GM13977 (cell line): Measurements from ENCODE around the gene NSL1.

Experiments
- DNase-seq: peaks from one replicate; pipeline ENCODE4 v3.0.0; 2012; ENCODE audit warnings: low spot score
- CTCF ChIP-seq: IDR thresholded peaks from 2 replicates; pipeline ENCODE4 v1.5.1; 2012; ENCODE audit warnings: mild to moderate bottlenecking, control low read depth; ENCODE audit not compliant: insufficient read depth; ENCODE audit errors: extremely low read depth, missing control alignments
- in situ Hi-C: fragments of 300-500 bp; cut with MboI; formaldehyde crosslinking; loops from one replicate; pipeline ENCODE4 v1.12.0; 2022; ENCODE audit warnings: low sequenced_read_pairs, low pct_unique_long_range_greater_than_20kb, mixed read lengths, inconsistent platforms; ENCODE audit not compliant: unreplicated experiment

Gene NSL1

GRCh38 chr1:212688341-212689047, 103.1 kb downstream of the NSL1 start:
- in situ Hi-C loops: no loop called here
- no peak for TF ChIP-seq CTCF
- no peak for DNase-seq

DNA sequence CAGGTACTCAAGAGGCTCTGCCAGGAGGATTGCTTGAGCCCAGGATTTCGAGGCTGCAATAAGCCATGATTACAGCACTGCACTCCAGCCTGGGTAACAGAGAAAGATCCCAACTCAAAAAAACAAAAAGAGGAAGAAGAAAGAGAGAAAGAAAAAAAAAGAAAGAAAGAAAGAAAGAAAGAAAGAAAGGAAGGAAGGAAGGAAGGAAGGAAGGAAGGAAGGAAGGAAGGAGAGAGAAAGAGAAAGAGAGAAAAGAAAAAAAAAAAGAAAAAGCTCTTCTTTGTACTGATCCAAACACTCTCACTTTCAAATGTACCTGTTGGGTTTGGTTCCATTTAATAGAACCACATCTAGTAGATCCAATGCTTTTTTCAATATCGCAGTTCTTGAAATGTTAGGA, 103.8 kb downstream of the NSL1 start:
- no peak for TF ChIP-seq CTCF
- in situ Hi-C loops: no loop called here
- no peak for DNase-seq

DNA sequence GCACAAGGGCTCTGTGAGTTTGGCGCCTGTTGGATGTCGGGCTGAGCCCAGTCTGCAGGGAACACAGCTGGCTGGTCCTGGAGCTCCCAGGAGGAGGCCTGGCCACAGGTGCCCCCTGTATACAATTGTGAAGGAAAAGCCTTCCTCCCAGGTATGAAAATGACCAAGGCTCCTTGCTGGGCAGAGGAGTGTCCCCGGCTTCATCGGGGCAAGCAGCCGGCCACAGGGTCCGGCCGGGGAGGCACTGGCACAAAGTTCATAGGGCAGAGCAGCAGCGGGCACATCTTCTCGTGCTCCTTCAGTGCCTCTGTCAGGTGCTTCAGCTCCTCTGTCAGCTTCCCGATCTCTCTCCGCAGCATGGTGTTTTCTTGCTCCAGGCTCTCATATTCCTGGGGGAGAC, 105.0 kb downstream of the NSL1 start:
- DNase-seq: no peak
- in situ Hi-C loops: no loop called here
- TF ChIP-seq CTCF: no peak

DNA sequence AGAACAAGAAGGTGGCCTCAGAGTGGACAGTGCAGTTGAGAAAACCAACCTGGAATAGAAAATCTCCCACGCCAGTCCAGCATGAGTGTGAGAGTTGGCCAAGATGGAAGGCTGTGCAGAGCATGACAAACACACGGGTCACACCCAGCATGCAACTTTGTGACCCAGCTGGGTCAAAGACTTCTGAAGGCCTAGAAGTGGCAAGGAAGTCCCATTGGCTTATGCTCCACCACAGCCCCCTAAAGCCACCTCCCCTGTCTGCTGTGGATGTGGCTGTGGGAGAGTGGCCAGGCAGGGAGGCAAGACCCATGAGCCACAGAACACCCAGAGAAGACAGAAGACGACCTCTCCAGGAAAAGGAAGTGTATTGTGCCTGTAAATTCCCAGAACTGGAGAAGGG, 105.5 kb downstream of the NSL1 start:
- no peak for TF ChIP-seq CTCF
- in situ Hi-C loops: no loop called here
- no peak for DNase-seq

- no peak for TF ChIP-seq CTCF
- DNase-seq: no peak
- in situ Hi-C loops: no loop called here
Observed at GRCh38 chr1:212685429-212685828, 106.1 kb downstream of the NSL1 start.

GRCh38 chr1:212684521-212685090, 107.0 kb downstream of the NSL1 start:
- DNase-seq: no peak
- in situ Hi-C loops: no loop called here
- no peak for TF ChIP-seq CTCF
